ENCODE data around the gene PTCD2.
A peak's percentile ranks its signal among the peaks of the same experiment; 100 is the strongest.

Gene PTCD2

GRCh38 chr5:72390836-72391235 lies 70.7 kb downstream of the PTCD2 start:
- Histone ChIP-seq H3K4me3 (ENCODE audit: low read depth, low read length) (no peak overlapping the region), H3K9ac (no peak overlapping the region), H2AFZ (no peak overlapping the region), H3K4me1 (no peaks in the 10 kb centered on the region), H3K79me2 (no peaks in the 10 kb centered on the region), H3K27me3 (ENCODE audit: control insufficient read depth, insufficient read depth, low read length) (no peaks in the 10 kb centered on the region), H3K4me2 (ENCODE audit: low read length) (no peak overlapping the region), H3K36me3 (ENCODE audit: control insufficient read depth, insufficient read depth, low read length) (no peaks in the 10 kb centered on the region), H3K27ac (no peak overlapping the region), H3K9me3 (ENCODE audit: control insufficient read depth, low read length) (no peaks in the 10 kb centered on the region)
- no peak for TF ChIP-seq CTCF (IDR thresholded peaks at IDR 0.05)

DNA sequence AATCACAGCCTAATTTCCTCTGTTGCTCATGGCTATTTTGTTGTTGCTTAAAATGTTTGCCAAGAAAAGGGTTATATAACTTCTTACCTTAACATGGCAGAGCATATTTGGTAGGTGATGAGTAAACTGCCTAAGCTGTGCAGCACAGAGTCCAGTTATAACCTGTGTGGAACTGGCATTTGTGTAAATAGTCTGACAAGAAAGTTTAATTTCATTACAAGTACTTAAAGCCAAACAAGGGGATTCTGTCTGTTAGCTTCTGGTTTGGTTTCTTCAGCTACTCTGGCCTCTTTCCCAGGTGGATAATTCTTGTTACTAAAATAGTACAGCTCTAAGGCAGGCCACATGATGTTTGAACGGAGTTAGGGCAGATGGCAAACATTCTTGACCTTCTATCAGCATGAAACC lies 72.2 kb downstream of the PTCD2 start:
- Histone ChIP-seq H3K9ac (no peak overlapping the region), H3K9me3 (ENCODE audit: control insufficient read depth, low read length) (no peaks in the 10 kb centered on the region), H3K4me3 (ENCODE audit: low read depth, low read length) (no peak overlapping the region), H3K27ac (no peak overlapping the region), H2AFZ (no peak overlapping the region), H3K36me3 (ENCODE audit: control insufficient read depth, insufficient read depth, low read length) (no peaks in the 10 kb centered on the region), H3K4me2 (ENCODE audit: low read length) (no peak overlapping the region), H3K27me3 (ENCODE audit: control insufficient read depth, insufficient read depth, low read length) (no peaks in the 10 kb centered on the region), H3K4me1 (no peaks in the 10 kb centered on the region), H3K79me2 (no peaks in the 10 kb centered on the region)
- no peak for TF ChIP-seq CTCF (IDR thresholded peaks at IDR 0.05)

- Histone ChIP-seq H3K36me3 (ENCODE audit: control insufficient read depth, insufficient read depth, low read length) (no peaks in the 10 kb centered on the region), H3K4me1 (no peaks in the 10 kb centered on the region), H3K4me3 (ENCODE audit: low read depth, low read length) (no peak overlapping the region), H3K4me2 (ENCODE audit: low read length) (no peak overlapping the region), H3K9me3 (ENCODE audit: control insufficient read depth, low read length) (no peaks in the 10 kb centered on the region), H3K27ac (no peak overlapping the region), H3K27me3 (ENCODE audit: control insufficient read depth, insufficient read depth, low read length) (no peaks in the 10 kb centered on the region), H2AFZ (no peak overlapping the region), H3K9ac (no peak overlapping the region), H3K79me2 (no peaks in the 10 kb centered on the region)
- no peak for TF ChIP-seq CTCF (IDR thresholded peaks at IDR 0.05)
These were observed 72.9 kb downstream of the PTCD2 start for GRCh38 chr5:72393052-72393451.

- no peak overlapping the region for H3K27ac ChIP-seq
- peak; percentile 20 for TF ChIP-seq CTCF (IDR thresholded peaks at IDR 0.05)
- H3K9ac ChIP-seq = no peak overlapping the region
- H3K4me2 ChIP-seq (ENCODE audit: low read length) = no peak overlapping the region
- no peaks in the 10 kb centered on the region for H3K4me1 ChIP-seq
- H3K9me3 ChIP-seq (ENCODE audit: control insufficient read depth, low read length) = no peaks in the 10 kb centered on the region
- no peak overlapping the region for H2AFZ ChIP-seq
- no peaks in the 10 kb centered on the region for H3K36me3 ChIP-seq (ENCODE audit: control insufficient read depth, insufficient read depth, low read length)
- no peak overlapping the region for H3K4me3 ChIP-seq (ENCODE audit: low read depth, low read length)
- H3K27me3 ChIP-seq (ENCODE audit: control insufficient read depth, insufficient read depth, low read length) = no peaks in the 10 kb centered on the region
- no peaks in the 10 kb centered on the region for H3K79me2 ChIP-seq
These were observed 74.5 kb downstream of the PTCD2 start for GRCh38 chr5:72394688-72395087.

- H3K4me2 ChIP-seq (ENCODE audit: low read length) = no peak overlapping the region
- no peak for TF ChIP-seq CTCF (IDR thresholded peaks at IDR 0.05)
These were observed 77.7 kb downstream of the PTCD2 start for GRCh38 chr5:72397836-72398235.

More at GRCh38 chr5:72397836-72398235, 77.7 kb downstream of the PTCD2 start:
- H3K27ac ChIP-seq = no peak overlapping the region
- no peak overlapping the region for H3K9ac ChIP-seq
- H3K9me3 ChIP-seq (ENCODE audit: control insufficient read depth, low read length) = no peaks in the 10 kb centered on the region
- no peaks in the 10 kb centered on the region for H3K4me1 ChIP-seq
- no peak overlapping the region for H2AFZ ChIP-seq
- H3K4me3 ChIP-seq (ENCODE audit: low read depth, low read length) = no peak overlapping the region
- H3K36me3 ChIP-seq (ENCODE audit: control insufficient read depth, insufficient read depth, low read length) = no peaks in the 10 kb centered on the region
- no peaks in the 10 kb centered on the region for H3K79me2 ChIP-seq
- H3K27me3 ChIP-seq (ENCODE audit: control insufficient read depth, insufficient read depth, low read length) = no peaks in the 10 kb centered on the region
